HEK293 (cell line): ENCODE measurements around the gene REEP6.

Experiments
- CTCF ChIA-PET: fragments of 350-600 bp; formaldehyde crosslinking; extraction: SDS; loops from one replicate; lab custom pipeline; 2021; ENCODE audit warnings: antibody characterized with exemption; lab: Yijun Ruan, JAX
- POLR2A ChIA-PET: fragments of 300-600 bp; formaldehyde crosslinking; extraction: SDS; loops from one replicate; lab custom pipeline; 2020; ENCODE audit warnings: antibody characterized with exemption, inconsistent platforms; lab: Yijun Ruan, JAX
- H3K27ac ChIP-seq: fragments of 200-500 bp; sonication (Bioruptor generic); 2 replicates; pipeline ENCODE4 v1.5.1; 2014; ENCODE audit warnings: low read depth, low read length, control low read depth, inconsistent platforms; ENCODE audit errors: extremely low read depth
- H3K36me3 ChIP-seq, 2 experiments: fragments of 200-500 bp in 1 of 2; sonication (Bioruptor generic) in 1 of 2; 1 replicate in 1 of 2; 2 replicates in 1 of 2; pipeline ENCODE4 v1.5.1; 2014 to 2017; ENCODE audit warnings: inconsistent platforms in 2 of 2, low read length in 2 of 2; ENCODE audit not compliant: control insufficient read depth in 2 of 2, insufficient read depth in 1 of 2
- H3K4me1 ChIP-seq: fragments of 200-500 bp; sonication (Bioruptor generic); 2 replicates; pipeline ENCODE4 v1.5.1; 2014; ENCODE audit warnings: mild to moderate bottlenecking, low read length, inconsistent platforms; ENCODE audit not compliant: control insufficient read depth, insufficient read depth
- H3K4me3 ChIP-seq: 2 replicates; pipeline ENCODE4 v1.5.1; 2011; ENCODE audit warnings: low read depth, mild to moderate bottlenecking, control low read depth, low read length, moderate library complexity
- H3K9me3 ChIP-seq: fragments of 200-500 bp; sonication (Bioruptor generic); 2 replicates; pipeline ENCODE4 v1.5.1; 2014; ENCODE audit warnings: low read depth, low read length, inconsistent platforms; ENCODE audit not compliant: control insufficient read depth, insufficient read depth
- BCL11A ChIP-seq: fragments of 450-650 bp; formaldehyde crosslinking; IDR thresholded peaks from 2 replicates; pipeline ENCODE4 v1.5.1; 2016; ENCODE audit warnings: low read depth, missing biosample characterization, missing genetic modification characterization
- GLIS2 ChIP-seq: fragments of 450-650 bp; formaldehyde crosslinking; IDR thresholded peaks from 2 replicates; pipeline ENCODE4 v1.5.1; 2016; ENCODE audit warnings: missing biosample characterization, missing genetic modification characterization
- IKZF3 ChIP-seq: fragments of 450-650 bp; IDR thresholded peaks from 2 replicates; pipeline ENCODE4 v1.5.0; 2018; ENCODE audit warnings: missing biosample characterization, mild to moderate bottlenecking, missing genetic modification characterization, moderate library complexity
- KLF8 ChIP-seq: fragments of 450-650 bp; formaldehyde crosslinking; IDR thresholded peaks from 2 replicates; pipeline ENCODE4 v1.5.1; 2016; ENCODE audit warnings: missing biosample characterization, missing genetic modification characterization
- MEIS1 ChIP-seq: sonication (generic); formaldehyde crosslinking; IDR thresholded peaks from 2 replicates; pipeline ENCODE4 v1.8.1; 2022; ENCODE audit warnings: missing genetic modification reagents, mild to moderate bottlenecking, borderline replicate concordance
- PRDM1 ChIP-seq: fragments of 450-650 bp; formaldehyde crosslinking; IDR thresholded peaks from 2 replicates; pipeline ENCODE4; 2016; ENCODE audit warnings: missing biosample characterization, missing genetic modification characterization
- YY2 ChIP-seq: fragments of 450-650 bp; formaldehyde crosslinking; IDR thresholded peaks from 2 replicates; pipeline ENCODE4 v1.5.1; 2016; ENCODE audit warnings: missing biosample characterization, missing genetic modification characterization
- ZBTB17 ChIP-seq: fragments of 450-650 bp; formaldehyde crosslinking; IDR thresholded peaks from 2 replicates; pipeline ENCODE4 v1.5.1; 2016; ENCODE audit warnings: missing biosample characterization, missing genetic modification characterization
- ZBTB20 ChIP-seq: fragments of 450-650 bp; formaldehyde crosslinking; IDR thresholded peaks from 2 replicates; pipeline ENCODE4 v1.5.1; 2016; ENCODE audit warnings: missing biosample characterization, missing genetic modification characterization
- ZBTB21 ChIP-seq: fragments of 450-650 bp; formaldehyde crosslinking; IDR thresholded peaks from 2 replicates; pipeline ENCODE4 v1.5.1; 2017; ENCODE audit warnings: missing biosample characterization, missing genetic modification characterization
- ZBTB8A ChIP-seq: fragments of 450-650 bp; formaldehyde crosslinking; IDR thresholded peaks from 2 replicates; pipeline ENCODE4 v1.5.1; 2016; ENCODE audit warnings: missing biosample characterization, missing genetic modification characterization
- ZFP69B ChIP-seq: fragments of 450-650 bp; formaldehyde crosslinking; IDR thresholded peaks from 2 replicates; pipeline ENCODE4 v1.5.1; 2016; ENCODE audit warnings: missing biosample characterization, missing genetic modification characterization
- ZNF10 ChIP-seq: fragments of 450-650 bp; formaldehyde crosslinking; IDR thresholded peaks from 2 replicates; pipeline ENCODE4 v1.5.1; 2017; ENCODE audit warnings: missing biosample characterization, missing genetic modification characterization
- ZNF140 ChIP-seq: fragments of 450-650 bp; formaldehyde crosslinking; IDR thresholded peaks from 2 replicates; pipeline ENCODE4 v1.5.1; 2016; ENCODE audit warnings: missing biosample characterization, missing genetic modification characterization
- ZNF16 ChIP-seq: fragments of 450-650 bp; formaldehyde crosslinking; IDR thresholded peaks from 2 replicates; pipeline ENCODE4 v1.5.1; 2016; ENCODE audit warnings: low read depth, missing biosample characterization, missing genetic modification characterization
- ZNF214 ChIP-seq: fragments of 450-650 bp; formaldehyde crosslinking; IDR thresholded peaks from 2 replicates; pipeline ENCODE4 v1.5.1; 2017; ENCODE audit warnings: missing biosample characterization, mild to moderate bottlenecking, missing genetic modification characterization, borderline replicate concordance
- ZNF24 ChIP-seq: fragments of 450-650 bp; formaldehyde crosslinking; IDR thresholded peaks from 2 replicates; pipeline ENCODE4 v1.5.1; 2016; ENCODE audit warnings: missing biosample characterization, missing genetic modification characterization
- ZNF341 ChIP-seq: fragments of 450-650 bp; formaldehyde crosslinking; IDR thresholded peaks from 2 replicates; pipeline ENCODE4; 2016; ENCODE audit warnings: low read depth, missing biosample characterization, missing genetic modification characterization
- ZNF423 ChIP-seq: fragments of 450-650 bp; formaldehyde crosslinking; IDR thresholded peaks from 2 replicates; pipeline ENCODE4 v1.5.1; 2016; ENCODE audit warnings: missing biosample characterization, missing genetic modification characterization
- ZNF513 ChIP-seq: fragments of 450-650 bp; IDR thresholded peaks from 2 replicates; pipeline ENCODE4 v1.5.1; 2018; ENCODE audit warnings: missing biosample characterization, missing genetic modification characterization
- ZNF530 ChIP-seq: fragments of 450-650 bp; formaldehyde crosslinking; IDR thresholded peaks from 2 replicates; pipeline ENCODE4 v1.5.1; 2016; ENCODE audit warnings: low read depth, missing biosample characterization, missing genetic modification characterization
- ZNF600 ChIP-seq: fragments of 450-650 bp; formaldehyde crosslinking; IDR thresholded peaks from 2 replicates; pipeline ENCODE4 v1.5.1; 2016; ENCODE audit warnings: missing biosample characterization, missing genetic modification characterization
- ZNF623 ChIP-seq: fragments of 450-650 bp; formaldehyde crosslinking; IDR thresholded peaks from 2 replicates; pipeline ENCODE4 v1.5.1; 2016; ENCODE audit warnings: missing biosample characterization, missing genetic modification characterization
- ZNF629 ChIP-seq: fragments of 450-650 bp; formaldehyde crosslinking; IDR thresholded peaks from 2 replicates; pipeline ENCODE4 v1.5.1; 2017; ENCODE audit warnings: missing biosample characterization, missing genetic modification characterization
- ZNF707 ChIP-seq: fragments of 450-650 bp; formaldehyde crosslinking; IDR thresholded peaks from 2 replicates; pipeline ENCODE4 v1.5.1; 2016; ENCODE audit warnings: missing biosample characterization, missing genetic modification characterization
- ZNF76 ChIP-seq: fragments of 450-650 bp; formaldehyde crosslinking; IDR thresholded peaks from 2 replicates; pipeline ENCODE4; 2016; ENCODE audit warnings: low read depth, missing biosample characterization, missing genetic modification characterization, borderline replicate concordance
- ZNF776 ChIP-seq: fragments of 450-650 bp; formaldehyde crosslinking; IDR thresholded peaks from 2 replicates; pipeline ENCODE4 v1.5.0; 2017; ENCODE audit warnings: missing biosample characterization, missing genetic modification characterization, borderline replicate concordance
- TF ChIP-seq, protein P1 (sequence below): fragments of 450-650 bp; formaldehyde crosslinking; IDR thresholded peaks from 2 replicates; pipeline ENCODE4 v1.5.1; 2016; ENCODE audit warnings: missing biosample characterization, missing genetic modification characterization, low read depth
- TF ChIP-seq, protein P2 (sequence below): fragments of 450-650 bp; formaldehyde crosslinking; IDR thresholded peaks from 2 replicates; pipeline ENCODE4 v1.5.1; 2016; ENCODE audit warnings: missing biosample characterization, missing genetic modification characterization

Gene REEP6

DNA sequence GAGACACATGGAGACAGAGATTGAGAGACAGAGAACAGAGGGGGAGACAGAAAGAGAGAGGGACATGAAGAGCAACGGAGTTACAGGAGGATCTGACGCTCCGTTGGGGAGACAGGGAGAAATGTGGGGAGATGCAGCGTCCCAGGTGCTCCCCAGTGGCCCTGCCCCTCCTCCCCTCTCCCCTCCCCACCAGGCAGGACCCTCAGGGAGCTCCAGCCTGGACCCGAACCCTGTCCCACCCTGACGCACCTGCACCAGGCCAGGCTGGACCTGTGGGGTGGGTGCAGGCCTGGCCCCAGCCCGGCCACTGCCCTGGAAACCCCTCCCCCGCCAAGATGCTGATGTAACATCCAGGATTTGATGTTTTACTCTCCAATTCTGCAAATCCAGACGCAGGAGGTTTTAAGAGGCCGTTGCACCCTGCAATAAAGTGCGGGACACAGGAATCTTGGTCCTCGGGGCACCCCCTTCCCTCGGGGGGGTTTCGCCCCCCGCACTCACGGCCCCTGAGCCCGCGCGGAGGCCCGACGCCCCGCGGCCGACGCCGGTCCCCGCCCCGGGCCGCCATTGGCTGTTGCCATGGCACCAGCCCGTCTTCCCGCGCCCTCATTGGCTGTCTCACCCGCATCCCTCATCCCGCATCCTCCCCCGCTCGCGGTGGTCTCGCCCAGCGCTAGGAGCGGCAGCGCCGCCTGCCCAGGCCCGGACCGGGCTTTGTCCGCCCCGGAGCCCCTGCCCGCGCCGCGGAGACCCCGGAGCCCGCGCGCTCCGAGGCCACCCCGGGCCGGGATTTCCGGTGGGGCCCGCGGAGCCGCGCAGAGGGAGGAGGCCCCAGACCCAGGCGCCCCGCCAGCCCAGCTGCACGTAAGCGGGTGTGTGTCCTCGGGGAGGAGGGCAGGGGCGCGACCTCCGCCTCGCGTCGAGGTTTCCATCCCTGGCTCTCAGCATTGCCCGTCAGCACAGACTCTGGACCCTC, 41.2 kb upstream of the REEP6 start, which contains the start of gene APC2 (continued):
- TF ChIP-seq ZNF707 (tag by site-specific recombination) (no peak), ZBTB8A (tag by site-specific recombination) (peak; percentile 45), ZNF341 (tag by site-specific recombination) (no peak), ZNF530 (tag by site-specific recombination) (no peak), ZNF24 (tag by site-specific recombination) (no peak), ZNF140 (tag by site-specific recombination) (no peak), GLIS2 (tag by site-specific recombination) (peak; percentile 72), ZBTB20 (tag by site-specific recombination) (no peak), ZNF423 (tag by site-specific recombination) (no peak), ZNF76 (tag by site-specific recombination) (no peak), ZNF16 (tag by site-specific recombination) (no peak), MEIS1 (CRISPR knock-in tag) (no peak), ZNF214 (tag by site-specific recombination) (no peak), ZBTB17 (tag by site-specific recombination) (no peak), ZNF776 (tag by site-specific recombination) (no peak), ZNF513 (tag by site-specific recombination) (0 out of 2 replicates have a peak, but pooled peaks have one; percentile 17)

DNA sequence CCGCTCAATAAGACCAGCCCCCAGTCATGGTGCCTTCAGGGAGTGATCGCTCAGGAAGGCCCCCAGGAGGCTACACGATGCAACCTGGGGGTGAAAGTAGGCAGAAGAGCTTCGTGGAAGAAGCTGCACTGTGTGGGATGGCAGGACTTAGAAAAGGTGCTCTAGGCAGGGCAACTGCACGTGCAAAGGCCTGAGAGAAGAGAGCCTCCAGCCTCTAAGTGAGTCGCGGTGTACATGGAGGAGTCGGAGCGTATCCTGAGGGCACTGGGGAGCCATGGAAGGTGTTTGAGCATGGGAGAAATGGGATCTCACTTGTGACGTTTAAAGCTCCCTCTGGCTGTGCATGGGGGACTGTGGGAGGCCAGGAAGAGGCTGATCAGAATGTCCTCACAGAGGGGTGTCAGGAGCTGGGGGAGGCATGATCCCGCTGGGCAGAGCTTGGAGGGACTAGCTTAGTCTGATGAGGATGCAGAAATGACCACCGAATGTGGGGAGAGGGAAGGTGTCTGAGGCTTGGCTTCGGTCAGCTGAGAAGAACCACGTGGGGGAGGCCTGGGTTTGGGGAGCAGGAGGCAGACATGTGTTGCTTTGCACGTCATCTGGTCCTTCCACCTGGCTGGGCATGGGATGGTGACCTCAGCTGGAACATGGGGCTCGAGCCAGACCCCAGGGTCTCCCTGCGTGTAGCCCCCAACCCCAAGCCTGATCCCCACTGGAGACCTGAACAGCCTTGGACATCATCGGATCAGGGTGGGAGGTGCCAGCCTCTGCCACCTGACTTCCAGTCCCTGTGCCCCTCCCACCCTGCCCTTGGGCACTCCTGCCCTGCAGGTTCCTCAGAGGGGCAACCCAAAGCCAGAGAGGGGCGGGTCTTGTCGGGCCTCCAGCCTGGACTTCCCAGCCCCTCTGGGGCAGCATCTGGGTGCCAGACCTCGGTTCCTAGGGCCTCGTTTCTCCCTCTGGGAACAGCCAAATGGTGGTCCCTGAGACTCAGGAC, 39.9 kb upstream of the REEP6 start:
- Histone ChIP-seq H3K36me3 (no peaks in the 10 kb centered on the region), H3K27ac (no peak overlapping the region), H3K9me3 (no peaks in the 10 kb centered on the region), H3K4me1 (no peaks in the 10 kb centered on the region), H3K4me3 (no peak overlapping the region)
- POLR2A ChIA-PET = interaction anchor here (0.9 kb wide), 1 partner anchor 182 kb away, joined by 4 read pairs; the partner anchor contains the start of gene CIRBP
- CTCF ChIA-PET = interaction anchor here (1.1 to 1.2 kb wide), 2 partner anchors 9 to 14 kb away, joined by 3 read pairs; no protein-coding TSS in a partner anchor
- TF ChIP-seq, protein P1, sequence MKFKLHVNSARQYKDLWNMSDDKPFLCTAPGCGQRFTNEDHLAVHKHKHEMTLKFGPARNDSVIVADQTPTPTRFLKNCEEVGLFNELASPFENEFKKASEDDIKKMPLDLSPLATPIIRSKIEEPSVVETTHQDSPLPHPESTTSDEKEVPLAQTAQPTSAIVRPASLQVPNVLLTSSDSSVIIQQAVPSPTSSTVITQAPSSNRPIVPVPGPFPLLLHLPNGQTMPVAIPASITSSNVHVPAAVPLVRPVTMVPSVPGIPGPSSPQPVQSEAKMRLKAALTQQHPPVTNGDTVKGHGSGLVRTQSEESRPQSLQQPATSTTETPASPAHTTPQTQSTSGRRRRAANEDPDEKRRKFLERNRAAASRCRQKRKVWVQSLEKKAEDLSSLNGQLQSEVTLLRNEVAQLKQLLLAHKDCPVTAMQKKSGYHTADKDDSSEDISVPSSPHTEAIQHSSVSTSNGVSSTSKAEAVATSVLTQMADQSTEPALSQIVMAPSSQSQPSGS (tag by site-specific recombination) = no peak
- TF ChIP-seq ZBTB21 (tag by site-specific recombination) (0 out of 2 replicates have a peak, but pooled peaks have one; percentile 23), ZNF16 (tag by site-specific recombination) (peak; percentile 99), IKZF3 (tag by site-specific recombination) (peak; percentile 64; the same call in 1 of the 2 replicates), PRDM1 (tag by site-specific recombination) (peak; percentile 55; the same call in 1 of the 2 replicates), YY2 (tag by site-specific recombination) (no peak), BCL11A (tag by site-specific recombination) (0 out of 2 replicates have a peak, but pooled peaks have one; percentile 20), ZNF629 (tag by site-specific recombination) (peak; percentile 33; the same call in 1 of the 2 replicates), ZNF10 (tag by site-specific recombination) (peak; percentile 72), ZNF623 (tag by site-specific recombination) (peak; percentile 59), ZFP69B (tag by site-specific recombination) (no peak), ZNF600 (tag by site-specific recombination) (peak; percentile 67; the same call in 1 of the 2 replicates), ZNF341 (tag by site-specific recombination) (peak; percentile 28; the same call in 1 of the 2 replicates), KLF8 (tag by site-specific recombination) (peak; percentile 73)
- TF ChIP-seq, protein P2, sequence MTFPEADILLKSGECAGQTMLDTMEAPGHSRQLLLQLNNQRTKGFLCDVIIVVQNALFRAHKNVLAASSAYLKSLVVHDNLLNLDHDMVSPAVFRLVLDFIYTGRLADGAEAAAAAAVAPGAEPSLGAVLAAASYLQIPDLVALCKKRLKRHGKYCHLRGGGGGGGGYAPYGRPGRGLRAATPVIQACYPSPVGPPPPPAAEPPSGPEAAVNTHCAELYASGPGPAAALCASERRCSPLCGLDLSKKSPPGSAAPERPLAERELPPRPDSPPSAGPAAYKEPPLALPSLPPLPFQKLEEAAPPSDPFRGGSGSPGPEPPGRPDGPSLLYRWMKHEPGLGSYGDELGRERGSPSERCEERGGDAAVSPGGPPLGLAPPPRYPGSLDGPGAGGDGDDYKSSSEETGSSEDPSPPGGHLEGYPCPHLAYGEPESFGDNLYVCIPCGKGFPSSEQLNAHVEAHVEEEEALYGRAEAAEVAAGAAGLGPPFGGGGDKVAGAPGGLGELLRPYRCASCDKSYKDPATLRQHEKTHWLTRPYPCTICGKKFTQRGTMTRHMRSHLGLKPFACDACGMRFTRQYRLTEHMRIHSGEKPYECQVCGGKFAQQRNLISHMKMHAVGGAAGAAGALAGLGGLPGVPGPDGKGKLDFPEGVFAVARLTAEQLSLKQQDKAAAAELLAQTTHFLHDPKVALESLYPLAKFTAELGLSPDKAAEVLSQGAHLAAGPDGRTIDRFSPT (tag by site-specific recombination) = 0 out of 2 replicates have a peak, but pooled peaks have one; percentile 37
